GM12801 (cell line): ENCODE measurements around the gene FGF14.

ENCODE experiments used
- TF ChIP-seq, protein P1 (sequence below): IDR thresholded peaks from one replicate; pipeline ENCODE4 v1.5.1; 2011; ENCODE audit warnings: control low read depth; ENCODE audit not compliant: insufficient read length; ENCODE audit errors: extremely low read depth

Gene FGF14

DNA sequence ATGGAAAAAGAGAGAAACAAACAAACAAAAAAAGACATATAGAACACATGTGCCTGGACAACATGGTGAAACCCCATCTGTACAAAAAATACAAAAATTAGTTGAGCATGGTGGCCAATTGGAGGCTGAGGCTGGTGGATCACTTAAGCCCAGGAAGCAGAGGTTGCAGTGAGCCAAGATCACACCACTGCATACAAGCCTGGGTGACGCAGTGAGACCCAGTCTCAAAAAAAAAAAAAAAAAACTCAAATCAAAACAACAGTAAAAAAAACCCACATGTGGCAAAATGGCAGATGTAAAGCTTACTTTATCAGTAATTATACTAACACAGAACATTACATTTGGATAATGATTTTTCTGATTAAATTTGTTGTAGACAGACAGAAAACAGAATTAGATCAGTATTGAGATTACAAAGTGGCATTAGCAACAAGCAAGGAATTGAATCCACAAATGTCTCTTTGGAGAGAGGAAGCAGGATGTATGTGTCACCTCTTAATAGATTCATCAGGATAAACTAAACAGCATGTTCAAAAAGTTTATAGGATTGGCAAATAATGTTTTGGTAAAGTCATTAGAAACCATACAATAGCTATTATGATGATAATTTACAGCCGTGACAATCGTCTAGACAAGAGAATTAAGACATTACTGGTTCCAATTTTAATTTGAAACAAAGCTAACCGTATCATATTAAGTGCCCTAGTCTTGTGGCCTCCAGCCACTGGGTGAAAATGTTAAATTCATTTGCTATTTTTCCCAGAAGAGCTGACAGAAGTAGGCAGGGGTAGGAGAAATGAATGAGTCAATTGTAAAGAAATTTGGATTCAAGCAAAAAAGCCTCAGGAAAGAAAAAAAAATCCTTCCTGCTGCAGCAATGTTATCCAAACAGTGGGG lies 206.0 kb downstream of the FGF14 start:
- TF ChIP-seq, protein P1, sequence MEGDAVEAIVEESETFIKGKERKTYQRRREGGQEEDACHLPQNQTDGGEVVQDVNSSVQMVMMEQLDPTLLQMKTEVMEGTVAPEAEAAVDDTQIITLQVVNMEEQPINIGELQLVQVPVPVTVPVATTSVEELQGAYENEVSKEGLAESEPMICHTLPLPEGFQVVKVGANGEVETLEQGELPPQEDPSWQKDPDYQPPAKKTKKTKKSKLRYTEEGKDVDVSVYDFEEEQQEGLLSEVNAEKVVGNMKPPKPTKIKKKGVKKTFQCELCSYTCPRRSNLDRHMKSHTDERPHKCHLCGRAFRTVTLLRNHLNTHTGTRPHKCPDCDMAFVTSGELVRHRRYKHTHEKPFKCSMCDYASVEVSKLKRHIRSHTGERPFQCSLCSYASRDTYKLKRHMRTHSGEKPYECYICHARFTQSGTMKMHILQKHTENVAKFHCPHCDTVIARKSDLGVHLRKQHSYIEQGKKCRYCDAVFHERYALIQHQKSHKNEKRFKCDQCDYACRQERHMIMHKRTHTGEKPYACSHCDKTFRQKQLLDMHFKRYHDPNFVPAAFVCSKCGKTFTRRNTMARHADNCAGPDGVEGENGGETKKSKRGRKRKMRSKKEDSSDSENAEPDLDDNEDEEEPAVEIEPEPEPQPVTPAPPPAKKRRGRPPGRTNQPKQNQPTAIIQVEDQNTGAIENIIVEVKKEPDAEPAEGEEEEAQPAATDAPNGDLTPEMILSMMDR = no peak

DNA sequence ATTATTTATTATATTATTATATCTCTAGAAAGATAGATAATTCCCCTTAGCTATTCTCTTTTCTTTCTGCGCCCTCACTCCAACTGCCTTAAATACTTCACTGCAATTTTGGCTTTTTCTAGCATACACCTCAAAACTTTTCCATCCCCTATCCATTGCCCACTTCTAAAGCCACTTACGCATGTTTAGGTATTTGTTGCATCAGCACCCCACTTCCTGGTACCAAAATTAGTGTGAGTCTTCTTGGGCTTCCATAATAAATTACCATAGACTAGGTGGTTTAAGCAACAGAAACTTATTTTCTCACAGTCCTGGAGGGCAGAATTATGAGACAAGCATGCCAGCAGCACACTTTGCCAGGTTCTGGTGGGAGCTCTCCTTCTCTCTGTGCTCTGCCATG lies 209.0 kb downstream of the FGF14 start:
- TF ChIP-seq, protein P1 = no peak

DNA sequence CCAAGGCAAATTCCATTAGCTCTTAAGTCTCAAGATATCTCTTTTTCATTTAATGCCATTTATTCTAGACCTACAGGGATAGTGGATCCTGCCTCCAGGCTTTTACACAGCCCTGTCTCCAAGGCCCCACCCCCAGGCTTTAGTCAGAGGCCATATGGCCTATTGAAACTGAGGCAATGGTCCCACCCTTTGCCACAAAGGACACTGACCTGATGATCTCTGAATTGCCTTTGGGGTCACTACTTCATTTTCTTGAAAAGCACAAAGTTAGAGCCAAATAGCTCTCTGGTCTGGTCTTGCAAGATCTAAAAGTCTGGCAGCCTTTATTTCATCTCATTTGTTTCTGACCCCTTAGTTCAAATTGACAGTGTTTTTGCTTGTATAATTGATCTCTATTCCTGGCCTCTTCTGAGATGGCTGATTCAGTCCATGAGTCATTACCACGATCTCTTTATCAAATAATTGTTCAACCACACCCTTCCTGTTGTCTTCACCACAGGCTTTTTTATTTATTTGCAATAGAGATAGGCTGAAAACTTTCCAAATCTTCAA lies 209.8 kb downstream of the FGF14 start:
- TF ChIP-seq, protein P1 = no peak

DNA sequence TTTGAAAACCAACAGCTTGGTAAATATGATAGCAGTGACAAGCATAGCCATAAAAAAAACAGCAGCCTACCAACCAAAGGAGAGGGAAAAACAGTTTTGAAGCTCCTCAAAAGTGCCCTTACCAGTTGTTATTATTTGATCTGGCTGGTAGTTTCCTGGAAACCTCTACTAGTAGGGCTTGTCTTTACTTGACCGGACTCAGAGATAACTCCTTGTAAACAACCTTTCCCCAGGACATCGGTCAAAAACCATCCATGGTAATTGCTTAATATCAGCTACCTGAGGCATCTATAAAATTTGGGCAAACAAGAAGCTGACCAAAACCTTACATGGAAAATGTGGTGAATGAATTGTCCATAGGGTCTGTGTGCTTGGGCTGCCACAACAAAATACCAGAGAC lies 210.9 kb downstream of the FGF14 start:
- TF ChIP-seq, protein P1 = no peak

DNA sequence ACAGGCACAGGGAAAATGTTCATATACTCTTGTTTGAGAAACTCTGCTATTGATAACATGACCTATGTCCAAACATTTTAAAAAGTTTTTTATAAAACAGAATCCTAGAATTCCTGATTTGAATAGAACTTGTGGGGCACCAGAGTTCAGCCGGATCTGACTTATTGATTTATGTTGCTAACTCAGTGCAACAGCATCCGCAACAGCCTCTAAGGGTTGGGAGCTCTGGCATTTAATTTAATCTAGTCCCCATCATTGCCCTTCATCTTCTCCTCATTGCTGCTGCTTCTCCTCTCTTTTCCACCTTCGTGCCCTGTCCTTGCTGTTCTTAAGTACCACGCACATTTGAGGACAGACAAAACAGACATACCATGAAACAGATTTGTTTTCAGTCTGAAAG lies 214.5 kb downstream of the FGF14 start:
- TF ChIP-seq, protein P1 = no peak

DNA sequence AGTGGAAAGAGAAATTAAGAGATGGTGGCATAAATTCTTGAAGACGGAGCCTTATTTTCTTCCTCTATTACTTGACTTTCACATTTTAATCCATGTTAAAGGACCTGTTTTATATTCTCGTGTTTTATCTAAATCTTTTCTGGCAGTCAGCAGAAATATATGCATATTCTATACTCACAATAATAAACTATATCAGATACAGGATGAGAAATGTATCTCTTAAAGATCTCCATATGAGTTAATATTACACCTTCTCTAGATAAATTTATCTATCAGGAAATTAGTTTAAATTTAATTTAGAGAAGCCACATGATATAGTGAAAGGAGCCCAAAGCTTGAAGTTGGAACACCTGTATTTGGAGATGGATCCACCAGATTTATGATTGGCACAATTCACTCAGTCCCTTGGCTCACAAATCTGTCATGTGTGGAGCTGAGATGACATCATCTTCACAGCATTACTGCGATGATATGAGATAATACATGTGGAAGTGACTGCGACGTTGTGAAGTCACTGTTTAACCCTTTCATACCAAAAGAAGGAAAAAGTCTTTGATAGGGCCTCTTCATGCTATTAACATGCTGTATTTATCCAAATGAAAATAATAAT lies 216.4 kb downstream of the FGF14 start:
- TF ChIP-seq, protein P1 = no peak

DNA sequence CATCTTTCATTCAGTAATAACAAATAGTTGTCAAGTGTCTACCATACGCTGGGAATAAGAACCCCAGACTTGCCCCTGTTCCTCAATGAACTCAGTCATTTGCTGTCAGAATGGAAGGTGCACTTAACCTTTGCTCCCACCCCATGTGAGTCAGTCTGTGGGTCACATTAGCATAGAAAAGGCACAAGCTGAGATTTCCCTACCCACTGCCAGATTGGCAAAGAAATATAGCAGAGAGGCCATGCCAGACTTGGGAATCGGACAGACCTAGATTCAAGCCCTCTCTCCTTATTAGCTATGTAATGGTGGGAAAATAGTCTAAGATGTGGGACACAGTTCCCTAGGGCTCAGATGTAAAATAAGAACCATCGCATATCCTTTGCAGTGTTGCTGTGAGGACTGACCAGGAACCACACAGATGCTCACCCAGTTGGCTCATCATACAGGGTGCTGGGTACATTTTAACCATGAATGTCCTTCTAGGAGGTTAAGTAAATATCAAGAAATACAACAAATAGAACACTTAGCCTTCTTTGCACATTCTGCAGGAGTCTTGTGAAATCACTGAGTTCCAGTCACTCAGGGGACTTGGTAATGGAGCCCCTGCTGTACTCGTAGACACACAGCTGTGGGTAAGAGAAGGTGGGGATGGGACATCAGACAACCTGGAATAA lies 218.2 kb downstream of the FGF14 start:
- TF ChIP-seq, protein P1 = no peak
